Lower leg skin (tissue), 3 donors: ENCODE measurements around the gene NBAS.

Experiments
- CTCF ChIP-seq, 3 donors: fragments of 450-650 bp; IDR thresholded peaks; one replicate each; pipeline ENCODE4 v1.5.1; 2016; ENCODE audit warnings: antibody characterized with exemption in 3 of 3, mild to moderate bottlenecking in 3 of 3, moderate library complexity in 2 of 3
- POLR2A ChIP-seq, 2 donors: fragments of 450-650 bp; IDR thresholded peaks; one replicate each; pipeline ENCODE4 v1.6.1; 2016 to 2017; ENCODE audit warnings: antibody characterized with exemption in 2 of 2, mild to moderate bottlenecking in 1 of 2, moderate library complexity in 1 of 2

GRCh38 chr2:15507697-15508096 is 53.4 kb downstream of the NBAS start:
- no peak for TF ChIP-seq CTCF (IDR thresholded peaks at IDR 0.05)
- no peak for TF ChIP-seq POLR2A (IDR thresholded peaks at IDR 0.05)
